Measurements from ENCODE around the gene LAMA3. TPM values are rescaled to one million over a fixed set of nuclear protein-coding genes. Genes with fewer than 3 reads are reported as not detected.

LAMA3 gene
- total RNA-seq, 6 experiments from 2014 or later = 1.3 to 5.0 (median 3.0) TPM

GRCh38 chr18:23725351-23725750, 36.1 kb downstream of the LAMA3 start:
- no CpG with 5 or more reads among the region's 6 CpGs for WGBS (ENCODE audit: insufficient coverage, low coverage, low lambda C conversion rate, missing lambda C conversion rate)

GRCh38 chr18:23725827-23726661, 36.8 kb downstream of the LAMA3 start:
- DNase-seq = no peak

More at GRCh38 chr18:23725351-23725750, 36.1 kb downstream of the LAMA3 start:
- H3K4me3 ChIP-seq = no peak overlapping the region
- no peaks in the 10 kb centered on the region for H3K27me3 ChIP-seq
- H3K9me3 ChIP-seq = no peaks in the 10 kb centered on the region
- TF ChIP-seq POLR2A (IDR thresholded peaks at IDR 0.05) (no peak), CTCF (IDR thresholded peaks at IDR 0.05) (no peak)
- ATAC-seq (no peak), DNase-seq (no peak)
- no peaks in the 10 kb centered on the region for H3K4me1 ChIP-seq
- H3K27ac ChIP-seq = no peak overlapping the region
- H3K36me3 ChIP-seq = no peaks in the 10 kb centered on the region
- intact Hi-C loops (cut with DNase I) = no loop called here

GRCh38 chr18:23727707-23728493, 38.6 kb downstream of the LAMA3 start:
- H3K9me3 ChIP-seq = no peaks in the 10 kb centered on the region
- H3K4me1 ChIP-seq = no peaks in the 10 kb centered on the region
- TF ChIP-seq CTCF (IDR thresholded peaks at IDR 0.05) (no peak), POLR2A (IDR thresholded peaks at IDR 0.05) (no peak)
- WGBS (ENCODE audit: insufficient coverage, low coverage, low lambda C conversion rate, missing lambda C conversion rate) = 88% methylated on average over 5 of the region's 6 CpGs
- intact Hi-C loops (cut with DNase I) = no loop called here
- no peaks in the 10 kb centered on the region for H3K36me3 ChIP-seq
- H3K27me3 ChIP-seq = no peaks in the 10 kb centered on the region
- ATAC-seq (no peak), DNase-seq (no peak)
- H3K27ac ChIP-seq = no peak overlapping the region
- no peak overlapping the region for H3K4me3 ChIP-seq

More at GRCh38 chr18:23725827-23726661, 36.8 kb downstream of the LAMA3 start:
- no peaks in the 10 kb centered on the region for H3K4me1 ChIP-seq
- no peaks in the 10 kb centered on the region for H3K27me3 ChIP-seq
- TF ChIP-seq CTCF (IDR thresholded peaks at IDR 0.05) (no peak), POLR2A (IDR thresholded peaks at IDR 0.05) (no peak)
- no peak overlapping the region for H3K27ac ChIP-seq
- no peak overlapping the region for H3K4me3 ChIP-seq
- no peaks in the 10 kb centered on the region for H3K9me3 ChIP-seq
- intact Hi-C loops (cut with DNase I) = no loop called here
- peak in 1 of 4 donors; percentile 36 for ATAC-seq
- no peaks in the 10 kb centered on the region for H3K36me3 ChIP-seq
- 94% methylated on average over 2 of the region's 7 CpGs for WGBS (ENCODE audit: insufficient coverage, low coverage, low lambda C conversion rate, missing lambda C conversion rate)

GRCh38 chr18:23730857-23731256, 41.6 kb downstream of the LAMA3 start:
- Histone ChIP-seq H3K4me3 (no peak overlapping the region), H3K4me1 (no peaks in the 10 kb centered on the region), H3K27me3 (no peaks in the 10 kb centered on the region), H3K9me3 (no peaks in the 10 kb centered on the region), H3K27ac (no peak overlapping the region), H3K36me3 (no peaks in the 10 kb centered on the region)
- ATAC-seq (no peak), DNase-seq (no peak)
- no peak for TF ChIP-seq POLR2A (IDR thresholded peaks at IDR 0.05)
- no peak for TF ChIP-seq CTCF (IDR thresholded peaks at IDR 0.05)
- WGBS (ENCODE audit: insufficient coverage, low coverage, low lambda C conversion rate, missing lambda C conversion rate) = 91% methylated on average over 2 of the region's 2 CpGs
- intact Hi-C loops (cut with DNase I) = no loop called here

Data from right lobe of liver (tissue), 6 donors.